GM12878 (cell line): ENCODE measurements around the gene MS4A7. TPM values are rescaled to one million over a fixed set of nuclear protein-coding genes. Genes with fewer than 3 reads are reported as not detected.

Experiments
- ATAC-seq: fragments of 200-7000 bp; cut with Tn5 transposase; 3 replicates; pipeline ENCODE4 v1.9.1; 2020; ENCODE audit warnings: mild to moderate bottlenecking, moderate library complexity
- BruUV-seq: library from RNA; stranded (reverse); fragments of 400-500 nt; replicated peaks from 2 replicates; lab custom pipeline; 2021; lab: Mats Ljungman, UMichigan
- CTCF ChIA-PET: fragments of 300-600 bp; sonication (Branson Sonifier 250); formaldehyde crosslinking; extraction: SDS; loops from one replicate; lab custom pipeline; 2021; ENCODE audit warnings: inconsistent platforms; lab: Yijun Ruan, JAX
- POLR2A ChIA-PET: fragments of 350-600 bp; formaldehyde crosslinking; extraction: SDS; loops from one replicate; lab custom pipeline; 2021; ENCODE audit warnings: inconsistent platforms; lab: Charles Lee
- RAD21 ChIA-PET: fragments of 300-600 bp; sonication (Branson Sonifier 250); formaldehyde crosslinking; loops from one replicate; lab custom pipeline; 2023; ENCODE audit warnings: antibody characterized with exemption; ENCODE audit not compliant: unreplicated experiment; lab: Charles Lee
- SMC1A ChIA-PET: fragments of 300-600 bp; sonication (Branson Sonifier 250); formaldehyde crosslinking; loops from one replicate; lab custom pipeline; 2023; ENCODE audit not compliant: unreplicated experiment, uncharacterized antibody; lab: Charles Lee
- DNase-seq: peaks from one replicate; pipeline ENCODE4 v3.0.0-alpha.2; 2011; ENCODE audit warnings: low read depth, low spot score
- FAIRE-seq: peaks from 3 replicates; lab custom pipeline; 2011; peaks lifted over from hg19 to GRCh38; lab: Jason Lieb, UNC
- H2AFZ ChIP-seq: 2 replicates; pipeline ENCODE4 v1.6.0; 2011; ENCODE audit warnings: low read depth, low read length, control low read depth; ENCODE audit not compliant: control insufficient read depth
- H3K27ac ChIP-seq: 2 replicates; pipeline ENCODE4 v1.5.1; 2011; ENCODE audit warnings: control low read depth; ENCODE audit not compliant: control insufficient read depth, insufficient read depth
- H3K27me3 ChIP-seq, 2 experiments: replicated peaks in 1 of 2; 2 replicates each; pipeline versions ENCODE4 v1.6.0 to v1.6.1; 2011; ENCODE audit warnings: low read length in 1 of 2; ENCODE audit not compliant: control insufficient read depth in 2 of 2, insufficient read depth in 2 of 2
- H3K36me3 ChIP-seq, 2 experiments: 2 replicates each; pipeline ENCODE4 v1.5.1; 2011; ENCODE audit warnings: low read length in 1 of 2; ENCODE audit not compliant: control insufficient read depth in 2 of 2, insufficient read depth in 2 of 2
- H3K4me1 ChIP-seq: 2 replicates; pipeline ENCODE4 v1.6.1; 2011; ENCODE audit warnings: mild to moderate bottlenecking, low read length, moderate library complexity, mixed read lengths; ENCODE audit not compliant: control insufficient read depth, insufficient read depth
- H3K4me2 ChIP-seq: 2 replicates; pipeline ENCODE4 v1.6.0; 2011; ENCODE audit warnings: control low read depth; ENCODE audit not compliant: control insufficient read depth, insufficient read depth
- H3K4me3 ChIP-seq: fragments of 200-600 bp; sonication (generic); 2 replicates; pipeline ENCODE4 v1.5.1; 2016
- H3K79me2 ChIP-seq: 2 replicates; pipeline ENCODE4 v1.6.0; 2011; ENCODE audit warnings: low read length; ENCODE audit not compliant: control insufficient read depth, insufficient read depth
- H3K9ac ChIP-seq: 2 replicates; pipeline ENCODE4 v1.8.0; 2011; ENCODE audit warnings: low read length, control low read depth, mixed read lengths; ENCODE audit not compliant: control insufficient read depth, insufficient read depth
- H3K9me3 ChIP-seq: replicated peaks from 3 replicates; pipeline ENCODE4 v1.5.1; 2011; ENCODE audit warnings: mild to moderate bottlenecking, low read length; ENCODE audit not compliant: control insufficient read depth, insufficient read depth
- H4K20me1 ChIP-seq: 2 replicates; pipeline ENCODE4 v1.6.0; 2011; ENCODE audit not compliant: control insufficient read depth, insufficient read depth
- ESRRA ChIP-seq: IDR thresholded peaks from 2 replicates; pipeline ENCODE4 v1.6.1; 2012; ENCODE audit warnings: mild to moderate bottlenecking, low read length, improper control_type of control experiment
- HDAC6 ChIP-seq: fragments of 200-600 bp; sonication (generic); IDR thresholded peaks from one replicate; pipeline ENCODE4 v1.8.0; 2017; ENCODE audit warnings: antibody characterized with exemption; ENCODE audit not compliant: unreplicated experiment
- MLLT1 ChIP-seq: fragments of 450-650 bp; IDR thresholded peaks from 2 replicates; pipeline ENCODE4 v1.6.1; 2016; ENCODE audit warnings: mild to moderate bottlenecking
- NFXL1 ChIP-seq: fragments of 450-650 bp; IDR thresholded peaks from 2 replicates; pipeline ENCODE4 v1.6.1; 2017; ENCODE audit warnings: antibody characterized with exemption, mild to moderate bottlenecking, borderline replicate concordance
- NFYB ChIP-seq: IDR thresholded peaks from 2 replicates; pipeline ENCODE4 v1.6.1; 2011; ENCODE audit warnings: low read depth, mild to moderate bottlenecking, low read length, improper control_type of control experiment, moderate library complexity; ENCODE audit not compliant: insufficient read depth
- SPI1 ChIP-seq: IDR thresholded peaks from 2 replicates; pipeline ENCODE4 v1.6.1; 2011; ENCODE audit warnings: low read depth, mild to moderate bottlenecking, low read length, moderate library complexity, borderline replicate concordance; ENCODE audit not compliant: insufficient read depth
- ZNF384 ChIP-seq: IDR thresholded peaks from 2 replicates; pipeline ENCODE4 v1.6.1; 2012; ENCODE audit warnings: low read depth, mild to moderate bottlenecking, low read length, improper control_type of control experiment, borderline replicate concordance
- in situ Hi-C: fragments of 300-500 bp; cut with MboI; formaldehyde crosslinking; loops from 9 replicates; pipeline ENCODE4 v1.14.3; 2018; ENCODE audit warnings: mixed read lengths
- intact Hi-C: fragments of 100-400 bp; cut with micrococcal nuclease; formaldehyde crosslinking; loops from one replicate; pipeline ENCODE4 v1.14.2; 2022; ENCODE audit not compliant: unreplicated experiment
- polyA plus RNA-seq, 11 experiments: library from polyadenylated mRNA; depleted of rRNA in 4 of 11; unstranded in 6 of 11; stranded (reverse) in 5 of 11; fragments of >200 nt; fragmentation: Nextera tagmentation in 4 of 11; fragmentation: Illumina TruSeq in 1 of 11; extraction: Ambion mirVana in 4 of 11; extraction: Trizol in 1 of 11; gene quantifications; 1 replicate in 1 of 11; 2 replicates in 10 of 11; pipeline versions ENCODE4 v1.2.1 to v1.2.3, GENCODE V29; 2011 to 2016; ENCODE audit warnings: inconsistent platforms in 2 of 11, missing spikeins in 2 of 11, low read depth in 1 of 11
- total RNA-seq, 4 experiments: library from RNA; depleted of rRNA in 3 of 4; stranded (reverse); fragments of >200 nt in 3 of 4; fragmentation: Illumina TruSeq in 1 of 4; extraction: Trizol in 1 of 4; gene quantifications; 2 replicates each; pipeline versions ENCODE4 v1.2.1 to v1.2.3, GENCODE V29; 2013 to 2021

MS4A7 gene
- total and polyA plus RNA-seq, 10 of the 15 experiments (the other 5 are each of a cell fraction or from before 2014, with no cell fraction given), result 1.7 to 17.0 (median 3.7) TPM

- Histone ChIP-seq H3K36me3 (no peaks in the 10 kb centered on the region), H2AFZ (no peak overlapping the region; the same call in 1 of the 2 replicates), H3K4me1 (peaks cover 19% of the 10 kb centered on the region), H3K79me2 (no peaks in the 10 kb centered on the region), H3K4me2 (no peak overlapping the region), H3K9ac (no peak overlapping the region), H3K4me3 (no peak overlapping the region), H4K20me1 (no peaks in the 10 kb centered on the region), H3K27me3 (no peaks in the 10 kb centered on the region), H3K27ac (no peak overlapping the region), H3K9me3 (peaks cover 4% of the 10 kb centered on the region; the same call in 2 of the 3 replicates)
- no peak for ATAC-seq
- no peak for FAIRE-seq
- POLR2A ChIA-PET, result interaction anchor here (1.4 to 1.6 kb wide), 2 partner anchors 12 to 66 kb away, joined by 4 to 6 read pairs; partner anchors contain the start of genes MS4A1 and MS4A7
- no peak for DNase-seq
- BruUV-seq, result no TSS peak
- in situ Hi-C loops (no loop called here), intact Hi-C loops (no loop called here)
- SMC1A ChIA-PET, result interaction anchor here (0.9 to 2.6 kb wide), 6 partner anchors 12 to 67 kb away, joined by 3 to 7 read pairs (median 4); partner anchors contain the start of genes MS4A1 and MS4A7
- no peak for TF ChIP-seq HDAC6
- no peak for TF ChIP-seq NFXL1
- TF ChIP-seq ESRRA, result no peak
- TF ChIP-seq ZNF384, result no peak
- no peak for TF ChIP-seq MLLT1
- TF ChIP-seq SPI1, result peak; percentile 27; the same call in 1 of the 2 replicates
- no peak for TF ChIP-seq NFYB
- CTCF ChIA-PET, result interaction anchor here (1.3 to 1.7 kb wide), 3 partner anchors 11 to 45 kb away, joined by 5 to 6 read pairs (median 5); partner anchors contain the start of gene MS4A7
- RAD21 ChIA-PET, result interaction anchor here (1.0 to 2.2 kb wide), 4 partner anchors 13 to 93 kb away, joined by 4 to 5 read pairs (median 4); no protein-coding TSS in a partner anchor
Observed at GRCh38 chr11:60390419-60390818, 12.1 kb downstream of the MS4A7 start.
